DND-41 (cell line): ENCODE results near the gene UTF1.

Experiments
- EZH2 ChIP-seq: IDR thresholded peaks from 3 replicates; pipeline ENCODE4 v1.6.1; 2012; ENCODE audit warnings: borderline replicate concordance, low read depth, mild to moderate bottlenecking, moderate library complexity, low read length, inconsistent platforms; ENCODE audit not compliant: severe bottlenecking
- TF ChIP-seq, protein P1 (sequence below): IDR thresholded peaks from 2 replicates; pipeline ENCODE4 v1.5.1; 2012; ENCODE audit warnings: borderline replicate concordance, low read length, moderate library complexity, mild to moderate bottlenecking; ENCODE audit not compliant: poor library complexity, severe bottlenecking; ENCODE audit errors: extremely low read depth

GRCh38 chr10:133236401-133237240, 6.6 kb downstream of the UTF1 start:
- TF ChIP-seq, protein P1, sequence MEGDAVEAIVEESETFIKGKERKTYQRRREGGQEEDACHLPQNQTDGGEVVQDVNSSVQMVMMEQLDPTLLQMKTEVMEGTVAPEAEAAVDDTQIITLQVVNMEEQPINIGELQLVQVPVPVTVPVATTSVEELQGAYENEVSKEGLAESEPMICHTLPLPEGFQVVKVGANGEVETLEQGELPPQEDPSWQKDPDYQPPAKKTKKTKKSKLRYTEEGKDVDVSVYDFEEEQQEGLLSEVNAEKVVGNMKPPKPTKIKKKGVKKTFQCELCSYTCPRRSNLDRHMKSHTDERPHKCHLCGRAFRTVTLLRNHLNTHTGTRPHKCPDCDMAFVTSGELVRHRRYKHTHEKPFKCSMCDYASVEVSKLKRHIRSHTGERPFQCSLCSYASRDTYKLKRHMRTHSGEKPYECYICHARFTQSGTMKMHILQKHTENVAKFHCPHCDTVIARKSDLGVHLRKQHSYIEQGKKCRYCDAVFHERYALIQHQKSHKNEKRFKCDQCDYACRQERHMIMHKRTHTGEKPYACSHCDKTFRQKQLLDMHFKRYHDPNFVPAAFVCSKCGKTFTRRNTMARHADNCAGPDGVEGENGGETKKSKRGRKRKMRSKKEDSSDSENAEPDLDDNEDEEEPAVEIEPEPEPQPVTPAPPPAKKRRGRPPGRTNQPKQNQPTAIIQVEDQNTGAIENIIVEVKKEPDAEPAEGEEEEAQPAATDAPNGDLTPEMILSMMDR: no peak
- TF ChIP-seq EZH2: no peak
